HCT116 (cell line): ENCODE measurements around the gene RBM26. TPM values are rescaled to one million over a fixed set of nuclear protein-coding genes. Genes with fewer than 3 reads are reported as not detected.

Experiments used
- ATAC-seq: fragments of 200-7000 bp; cut with Tn5 transposase; 2 replicates; pipeline ENCODE4 v1.9.1; 2020; ENCODE audit warnings: mild to moderate bottlenecking, moderate library complexity
- BruUV-seq: library from RNA; stranded (reverse); fragments of 400-500 nt; replicated peaks from 2 replicates; lab custom pipeline; 2021; lab: Mats Ljungman, UMichigan
- CTCF ChIA-PET: fragments of 300-600 bp; sonication (Branson Sonifier 250); formaldehyde crosslinking; loops from one replicate; lab custom pipeline; 2021; ENCODE audit warnings: antibody characterized with exemption; lab: Charles Lee
- POLR2A ChIA-PET: fragments of 300-600, 350-600 bp; sonication (Branson Sonifier 250); formaldehyde crosslinking; loops from one replicate; lab custom pipeline; 2021; ENCODE audit warnings: antibody characterized with exemption; lab: Charles Lee
- RAD21 ChIA-PET, 2 experiments: fragments of 300-600 bp; sonication (Branson Sonifier 250); formaldehyde crosslinking; loops; one replicate each; lab custom pipeline; 2023; ENCODE audit warnings: low total read pairs in 2 of 2; ENCODE audit not compliant: uncharacterized antibody in 2 of 2, unreplicated experiment in 2 of 2, low non-redundant PET in 1 of 2; lab: Charles Lee
- DNase-seq: peaks from one replicate; pipeline ENCODE4 v3.0.0-alpha.2; 2010; ENCODE audit warnings: low read depth, low spot score
- H2AFZ ChIP-seq: fragments of 200-600 bp; shearing (Covaris generic), sonication (generic); 2 replicates; pipeline ENCODE4 v1.6.1; 2017; ENCODE audit warnings: low read depth, mixed run types, mixed read lengths, antibody characterized with exemption, low read length; ENCODE audit not compliant: poor library complexity, severe bottlenecking
- H3K27ac ChIP-seq: 2 replicates; pipeline ENCODE4 v1.5.1; 2012; ENCODE audit warnings: low read depth, low read length
- H3K27me3 ChIP-seq: fragments of 200-600 bp; sonication (generic); 2 replicates; pipeline ENCODE4 v1.6.1; 2016; ENCODE audit warnings: mixed run types, low read length, mixed read lengths; ENCODE audit not compliant: insufficient read depth
- H3K36me3 ChIP-seq, 2 experiments: fragments of 200-500 bp in 1 of 2; fragments of 200-600 bp in 1 of 2; sonication (Bioruptor generic) in 1 of 2; sonication (generic) in 1 of 2; 2 replicates each; pipeline versions ENCODE4 v1.5.1 to v1.6.1; 2014 to 2016; ENCODE audit warnings: low read length in 2 of 2, inconsistent platforms in 1 of 2, mixed read lengths in 1 of 2, mixed run types in 1 of 2; ENCODE audit not compliant: insufficient read depth in 2 of 2, control insufficient read depth in 1 of 2
- H3K4me1 ChIP-seq, 2 experiments: fragments of 200-600 bp in 1 of 2; sonication (generic) in 1 of 2; 2 replicates each; pipeline versions ENCODE4 v1.5.1 to v1.6.1; 2012 to 2017; ENCODE audit warnings: low read length in 2 of 2, inconsistent platforms in 1 of 2, mild to moderate bottlenecking in 1 of 2, mixed read lengths in 1 of 2, mixed run types in 1 of 2, moderate library complexity in 1 of 2; ENCODE audit not compliant: insufficient read depth in 2 of 2, control insufficient read depth in 1 of 2
- H3K4me2 ChIP-seq: fragments of 200-600 bp; sonication (generic); 2 replicates; pipeline ENCODE4 v1.6.1; 2017; ENCODE audit warnings: mixed run types, low read length, mixed read lengths
- H3K4me3 ChIP-seq, 2 experiments: fragments of 200-600 bp in 1 of 2; sonication (generic) in 1 of 2; replicated peaks in 1 of 2; 2 replicates each; pipeline ENCODE4 v1.5.1; 2011 to 2016; ENCODE audit warnings: low read length in 2 of 2, control low read depth in 1 of 2, low read depth in 1 of 2, mild to moderate bottlenecking in 1 of 2, mixed read lengths in 1 of 2, mixed run types in 1 of 2
- H3K79me2 ChIP-seq: fragments of 200-600 bp; sonication (generic); 2 replicates; pipeline ENCODE4 v1.6.1; 2017; ENCODE audit warnings: mild to moderate bottlenecking, mixed run types, low read length, moderate library complexity, mixed read lengths; ENCODE audit not compliant: insufficient read depth
- H3K9ac ChIP-seq: fragments of 200-600 bp; sonication (generic); 2 replicates; pipeline ENCODE4 v1.6.1; 2016; ENCODE audit warnings: low read length, mixed read lengths
- H3K9me2 ChIP-seq: fragments of 200-600 bp; sonication (generic), shearing (Covaris generic); 2 replicates; pipeline ENCODE4 v1.6.1; 2017; ENCODE audit warnings: mixed run types, mild to moderate bottlenecking, moderate library complexity; ENCODE audit not compliant: insufficient read depth
- H3K9me3 ChIP-seq, 2 experiments: fragments of 200-500 bp in 1 of 2; fragments of 200-600 bp in 1 of 2; sonication (Bioruptor generic) in 1 of 2; sonication (generic) in 1 of 2; 2 replicates each; pipeline ENCODE4 v1.6.1; 2014 to 2017; ENCODE audit warnings: low read length in 2 of 2, mixed read lengths in 2 of 2, inconsistent platforms in 1 of 2, low read depth in 1 of 2, mild to moderate bottlenecking in 1 of 2, mixed run types in 1 of 2, moderate library complexity in 1 of 2; ENCODE audit not compliant: control insufficient read depth in 1 of 2, insufficient read depth in 1 of 2
- H4K20me1 ChIP-seq: fragments of 200-600 bp; sonication (generic), shearing (Covaris generic); 2 replicates; pipeline ENCODE4 v1.6.1; 2017; ENCODE audit warnings: mixed run types, mild to moderate bottlenecking, moderate library complexity; ENCODE audit not compliant: insufficient read depth
- ATF3 ChIP-seq: IDR thresholded peaks from 2 replicates; pipeline ENCODE4 v1.6.1; 2012
- CEBPB ChIP-seq: IDR thresholded peaks from 2 replicates; pipeline ENCODE4 v1.6.1; 2012; ENCODE audit warnings: low read depth
- POLR2AphosphoS5 ChIP-seq: IDR thresholded peaks from 2 replicates; pipeline ENCODE4 v1.6.1; 2011; ENCODE audit warnings: mild to moderate bottlenecking, low read depth, low read length, moderate library complexity
- REST ChIP-seq: IDR thresholded peaks from 2 replicates; pipeline ENCODE4 v1.6.1; 2012; ENCODE audit warnings: low read depth
- SIN3A ChIP-seq: IDR thresholded peaks from 2 replicates; pipeline ENCODE4 v1.6.1; 2012; ENCODE audit warnings: low read depth
- SP1 ChIP-seq: IDR thresholded peaks from 2 replicates; pipeline ENCODE4 v1.6.1; 2012; ENCODE audit warnings: low read depth
- SRF ChIP-seq: IDR thresholded peaks from 2 replicates; pipeline ENCODE4 v1.6.1; 2012; ENCODE audit warnings: low read depth
- TCF7L2 ChIP-seq: IDR thresholded peaks from 2 replicates; pipeline ENCODE4 v1.7.0; 2011; ENCODE audit warnings: borderline replicate concordance, inconsistent platforms; ENCODE audit not compliant: insufficient read depth, insufficient read length; ENCODE audit errors: extremely low read depth
- intact Hi-C: fragments of 100-400 bp; cut with micrococcal nuclease; formaldehyde crosslinking; loops from 2 replicates; pipeline ENCODE4 v1.10.0; 2022
- total RNA-seq: library from RNA; stranded (reverse); gene quantifications from one replicate; pipeline ENCODE4 v1.2.1, GENCODE V29; 2021; ENCODE audit not compliant: unreplicated experiment

Gene RBM26
- total RNA-seq, 1 experiment from 2014 or later, result 52.5 TPM

GRCh38 chr13:79282508-79282907 is 123.5 kb downstream of the RBM26 start:
- no peaks in the 10 kb centered on the region for H3K9me3 ChIP-seq
- no peak for DNase-seq
- H3K4me2 ChIP-seq, result no peak overlapping the region
- no TSS peak for BruUV-seq
- no peaks in the 10 kb centered on the region for H3K9me2 ChIP-seq
- H3K9ac ChIP-seq, result no peak overlapping the region
- POLR2A ChIA-PET, result no interaction called here
- H3K27ac ChIP-seq, result no peak overlapping the region
- no peak overlapping the region for H2AFZ ChIP-seq
- CTCF ChIA-PET, result no interaction called here
- H3K4me1 ChIP-seq, result no peaks in the 10 kb centered on the region
- no peak overlapping the region for H3K4me3 ChIP-seq
- H3K27me3 ChIP-seq, result peaks cover 8% of the 10 kb centered on the region; the same call in 1 of the 2 replicates
- RAD21 ChIA-PET, result no interaction called here
- no peak for TF ChIP-seq TCF7L2
- TF ChIP-seq ATF3, result no peak
- no peak for TF ChIP-seq REST
- no peak for TF ChIP-seq POLR2AphosphoS5
- TF ChIP-seq SIN3A, result no peak
- no peak for TF ChIP-seq SP1
- TF ChIP-seq SRF, result no peak
- TF ChIP-seq CEBPB, result no peak
- H3K79me2 ChIP-seq, result no peaks in the 10 kb centered on the region
- intact Hi-C loops, result no loop called here
- H3K36me3 ChIP-seq, result no peaks in the 10 kb centered on the region
- no peaks in the 10 kb centered on the region for H4K20me1 ChIP-seq
- no peak for ATAC-seq
